AG09319 (cell line): ENCODE results near the gene JOSD2.

Experiments
- DNase-seq: peaks from one replicate; pipeline ENCODE4 v3.0.0-alpha.2; 2010; ENCODE audit warnings: low read depth; ENCODE audit errors: extremely low read depth
- TF ChIP-seq, protein P1 (sequence below): IDR thresholded peaks from 2 replicates; pipeline ENCODE4 v1.5.1; 2011; ENCODE audit warnings: low read depth, mild to moderate bottlenecking, inconsistent platforms, low read length, moderate library complexity

Gene JOSD2

DNA sequence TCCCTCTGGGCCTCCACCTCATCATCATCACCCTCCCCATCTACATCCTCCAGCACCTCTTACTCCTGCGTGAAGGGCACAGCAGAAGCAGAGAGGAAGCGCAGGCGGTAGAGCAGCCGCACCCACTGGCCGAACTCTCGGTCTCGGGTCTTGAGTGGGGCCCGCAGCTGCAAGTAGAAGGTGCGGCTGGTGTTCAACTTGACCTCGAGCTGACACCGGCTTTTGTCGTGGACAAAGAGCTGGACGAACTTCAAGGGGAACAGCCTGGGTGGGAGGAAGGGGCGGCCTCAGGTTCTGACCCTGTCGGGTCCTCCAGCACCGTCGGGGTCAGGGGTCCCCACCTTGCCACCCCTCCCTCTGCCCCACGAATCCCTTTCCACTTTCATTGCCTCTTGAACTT, 43.4 kb downstream of the JOSD2 start:
- TF ChIP-seq, protein P1, sequence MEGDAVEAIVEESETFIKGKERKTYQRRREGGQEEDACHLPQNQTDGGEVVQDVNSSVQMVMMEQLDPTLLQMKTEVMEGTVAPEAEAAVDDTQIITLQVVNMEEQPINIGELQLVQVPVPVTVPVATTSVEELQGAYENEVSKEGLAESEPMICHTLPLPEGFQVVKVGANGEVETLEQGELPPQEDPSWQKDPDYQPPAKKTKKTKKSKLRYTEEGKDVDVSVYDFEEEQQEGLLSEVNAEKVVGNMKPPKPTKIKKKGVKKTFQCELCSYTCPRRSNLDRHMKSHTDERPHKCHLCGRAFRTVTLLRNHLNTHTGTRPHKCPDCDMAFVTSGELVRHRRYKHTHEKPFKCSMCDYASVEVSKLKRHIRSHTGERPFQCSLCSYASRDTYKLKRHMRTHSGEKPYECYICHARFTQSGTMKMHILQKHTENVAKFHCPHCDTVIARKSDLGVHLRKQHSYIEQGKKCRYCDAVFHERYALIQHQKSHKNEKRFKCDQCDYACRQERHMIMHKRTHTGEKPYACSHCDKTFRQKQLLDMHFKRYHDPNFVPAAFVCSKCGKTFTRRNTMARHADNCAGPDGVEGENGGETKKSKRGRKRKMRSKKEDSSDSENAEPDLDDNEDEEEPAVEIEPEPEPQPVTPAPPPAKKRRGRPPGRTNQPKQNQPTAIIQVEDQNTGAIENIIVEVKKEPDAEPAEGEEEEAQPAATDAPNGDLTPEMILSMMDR: no peak
- no peak for DNase-seq

GRCh38 chr19:50466706-50467039, 44.3 kb downstream of the JOSD2 start:
- no peak for DNase-seq

DNA sequence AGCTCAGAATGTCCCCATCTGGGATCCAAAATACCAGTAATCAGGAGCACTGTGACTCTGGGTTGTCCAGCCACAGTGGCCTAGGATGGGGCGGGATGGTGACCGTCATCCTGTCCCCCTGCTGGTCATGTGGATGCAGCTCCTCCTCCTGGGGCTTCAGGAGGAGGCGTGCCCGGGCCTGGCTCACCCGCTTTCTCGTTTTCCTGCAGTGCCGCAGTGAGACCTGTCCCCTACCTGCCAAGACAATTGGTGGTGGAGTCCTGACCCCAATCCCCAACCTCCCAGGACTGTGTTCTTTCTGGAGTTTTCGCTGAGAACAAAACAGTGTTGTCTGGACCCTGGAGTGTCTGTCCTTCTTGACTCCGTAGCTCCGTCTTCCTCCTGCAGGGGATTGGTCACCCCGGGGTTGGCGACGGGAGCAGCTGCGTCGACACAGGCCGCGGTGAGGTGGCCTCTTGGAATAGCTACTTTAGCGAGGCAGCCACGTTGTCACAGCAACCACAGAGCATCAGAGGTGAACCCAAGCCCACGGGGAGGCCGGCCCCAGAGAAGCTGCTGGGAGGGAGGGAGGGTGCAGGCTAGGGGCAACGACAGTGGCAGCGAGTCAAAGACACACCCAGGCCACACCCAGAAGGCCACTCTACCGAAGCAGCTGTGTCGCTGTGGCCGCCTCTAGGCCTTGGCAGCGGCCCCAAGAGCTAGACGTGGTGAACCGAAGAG, 44.8 kb downstream of the JOSD2 start:
- no peak for DNase-seq

More at GRCh38 chr19:50466706-50467039, 44.3 kb downstream of the JOSD2 start:
- TF ChIP-seq, protein P1: no peak

DNA sequence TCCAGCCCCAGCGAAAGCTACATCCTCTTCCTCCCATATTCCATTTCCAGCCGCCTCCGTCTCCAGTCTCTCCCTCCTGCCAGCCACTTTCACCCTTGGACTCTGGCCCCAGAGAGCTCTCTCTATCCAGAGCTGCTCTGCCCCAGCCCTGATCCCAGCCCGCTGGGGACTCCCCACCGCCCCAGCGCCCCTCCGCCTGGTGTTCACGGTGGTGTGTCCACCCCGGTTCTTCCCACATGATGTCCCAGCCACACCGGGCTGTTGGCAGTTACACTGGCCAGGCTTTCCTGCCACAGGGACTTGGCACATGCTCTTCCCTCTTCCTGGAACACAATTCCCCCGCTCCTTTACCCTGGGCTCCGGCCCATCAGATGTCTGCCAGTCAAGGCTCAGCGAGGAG, 46.0 kb downstream of the JOSD2 start:
- TF ChIP-seq, protein P1: no peak
- no peak for DNase-seq

More for the DNA sequence above, 44.8 kb downstream of the JOSD2 start:
- TF ChIP-seq, protein P1: peak; percentile 1; the same call in 1 of the 2 replicates

DNA sequence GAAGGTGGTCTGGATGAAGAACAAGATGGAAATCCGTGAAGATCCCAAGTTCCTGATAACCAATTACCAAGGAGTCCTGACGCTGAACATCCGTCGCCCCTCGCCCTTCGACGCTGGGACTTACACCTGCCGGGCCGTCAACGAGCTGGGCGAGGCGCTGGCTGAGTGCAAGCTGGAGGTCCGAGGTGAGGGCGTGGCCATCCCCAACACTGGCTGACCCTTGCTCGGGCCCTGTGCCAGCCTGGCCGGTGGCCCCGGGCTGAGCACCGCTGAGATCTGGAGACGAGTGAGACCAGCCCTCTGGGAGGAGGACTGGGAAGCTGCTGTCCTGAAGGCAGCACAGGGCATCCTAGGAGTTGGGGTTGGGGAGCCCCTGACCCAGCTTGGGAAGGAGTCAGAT, 46.6 kb downstream of the JOSD2 start:
- TF ChIP-seq, protein P1: no peak
- DNase-seq: no peak

DNA sequence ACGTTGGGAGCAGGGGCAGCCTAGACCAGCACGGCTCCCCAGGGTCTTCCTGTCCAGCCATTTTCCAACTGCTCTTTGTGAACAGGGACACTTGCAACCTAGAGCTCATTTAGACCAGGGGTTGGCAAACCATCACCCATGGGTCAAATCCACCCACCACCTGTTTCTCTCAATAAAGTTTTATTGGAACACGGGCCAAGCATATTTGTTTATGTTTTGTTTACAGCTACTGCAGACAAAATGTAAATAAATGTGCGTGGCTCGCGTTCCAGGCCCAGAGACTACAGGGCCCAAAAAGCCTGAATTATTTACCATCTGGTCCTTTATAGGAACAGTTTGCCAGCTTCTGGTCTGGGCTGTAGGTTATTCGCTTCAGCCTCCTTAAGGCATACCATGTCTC, 48.0 kb downstream of the JOSD2 start:
- DNase-seq: no peak
- TF ChIP-seq, protein P1: no peak

DNA sequence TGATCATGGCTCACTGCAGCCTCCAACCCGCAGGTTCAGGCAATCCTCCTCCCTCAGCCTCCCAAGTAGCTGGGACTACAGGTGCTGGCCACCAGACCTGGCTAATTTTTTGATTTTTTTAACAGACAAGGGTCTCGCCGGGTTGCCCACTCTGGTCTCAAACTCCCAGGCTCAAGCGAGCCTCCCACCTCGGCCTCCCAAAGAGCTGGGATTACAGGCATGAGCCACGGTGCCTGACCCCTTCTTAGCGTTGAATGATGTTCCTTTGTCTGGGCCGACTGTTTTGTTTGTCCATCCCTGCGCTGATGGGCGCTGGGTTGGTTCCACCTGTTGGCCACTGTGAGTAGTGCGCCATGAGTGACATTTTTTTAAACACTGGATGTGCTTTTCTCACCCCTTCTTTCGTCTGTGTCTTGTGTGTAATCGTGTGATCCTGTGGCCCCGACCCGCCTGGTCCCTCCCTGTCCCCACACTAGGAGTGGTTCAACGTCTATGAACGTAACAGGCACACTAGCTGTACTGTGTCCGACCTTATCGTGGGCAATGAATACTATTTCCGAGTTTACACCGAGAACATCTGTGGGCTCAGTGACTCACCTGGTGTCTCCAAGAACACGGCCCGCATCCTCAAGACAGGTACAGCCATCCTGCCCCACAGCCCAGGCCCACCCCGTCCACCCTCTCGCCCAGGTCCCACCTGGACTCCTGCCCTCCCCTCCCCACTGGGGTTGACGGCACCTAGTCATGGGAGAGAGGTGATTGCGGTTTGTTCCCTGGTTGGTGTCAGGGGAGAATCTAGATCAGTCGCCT, 49.7 kb downstream of the JOSD2 start:
- TF ChIP-seq, protein P1: peak; percentile 86

More for the DNA sequence above, 49.7 kb downstream of the JOSD2 start:
- peak; percentile 30 for DNase-seq
